Panc1 (cell line): ENCODE measurements around the gene LIMA1. TPM values are rescaled to one million over a fixed set of nuclear protein-coding genes. Genes with fewer than 3 reads are reported as not detected.
"Not testable (repeated sequence)": the region's sequence is repeated elsewhere in the genome, so short reads cannot be mapped to it uniquely, and the experiment has no call there.

Source experiments
- ATAC-seq: fragments of 200-7000 bp; cut with Tn5 transposase; 2 replicates; pipeline ENCODE4 v1.9.1; 2020; ENCODE audit warnings: mild to moderate bottlenecking, moderate library complexity
- BruUV-seq: library from RNA; stranded (reverse); fragments of 400-500 nt; replicated peaks from 2 replicates; lab custom pipeline; 2021; lab: Mats Ljungman, UMichigan
- CTCF ChIA-PET: fragments of 300-600 bp; sonication (Branson Sonifier 250); formaldehyde crosslinking; loops from one replicate; lab custom pipeline; 2022; ENCODE audit warnings: antibody characterized with exemption; lab: Charles Lee
- POLR2A ChIA-PET: fragments of 300-600 bp; sonication (Branson Sonifier 250); formaldehyde crosslinking; loops from one replicate; lab custom pipeline; 2022; ENCODE audit warnings: antibody characterized with exemption; lab: Charles Lee
- DNase-seq: peaks from one replicate; pipeline ENCODE4 v3.0.0-alpha.2; 2010; ENCODE audit warnings: low read depth, low spot score
- H3K27ac ChIP-seq: 2 replicates; pipeline ENCODE4 v1.5.1; 2011; ENCODE audit warnings: mild to moderate bottlenecking, low read length, inconsistent platforms
- H3K27me3 ChIP-seq: fragments of 200-500 bp; sonication (Bioruptor generic); 2 replicates; pipeline ENCODE4 v1.6.0; 2014; ENCODE audit warnings: low read length, inconsistent platforms; ENCODE audit not compliant: control insufficient read depth, insufficient read depth
- H3K36me3 ChIP-seq: fragments of 200-500 bp; sonication (Bioruptor generic); 2 replicates; pipeline ENCODE4 v1.5.1; 2014; ENCODE audit warnings: inconsistent platforms, mild to moderate bottlenecking, low read length, moderate library complexity; ENCODE audit not compliant: control insufficient read depth, insufficient read depth
- H3K4me1 ChIP-seq: 2 replicates; pipeline ENCODE4 v1.5.1; 2011; ENCODE audit warnings: inconsistent platforms, mild to moderate bottlenecking, low read length, moderate library complexity; ENCODE audit not compliant: control insufficient read depth, insufficient read depth
- H3K4me3 ChIP-seq, 2 experiments: 2 replicates each; pipeline ENCODE4 v1.5.1; 2011 to 2012; ENCODE audit warnings: low read depth in 2 of 2, low read length in 2 of 2, mild to moderate bottlenecking in 2 of 2, inconsistent platforms in 1 of 2, moderate library complexity in 1 of 2
- H3K9me3 ChIP-seq: fragments of 200-500 bp; sonication (Bioruptor generic); 2 replicates; pipeline ENCODE4 v1.5.1; 2014; ENCODE audit warnings: low read depth, mild to moderate bottlenecking, inconsistent platforms, low read length, moderate library complexity; ENCODE audit not compliant: control insufficient read depth, insufficient read depth
- CTCF ChIP-seq: fragments of 450-650 bp; IDR thresholded peaks from 2 replicates; pipeline ENCODE4 v1.5.1; 2017; ENCODE audit warnings: mild to moderate bottlenecking
- POLR2AphosphoS5 ChIP-seq: IDR thresholded peaks from 2 replicates; pipeline ENCODE4 v1.6.1; 2012; ENCODE audit warnings: mild to moderate bottlenecking, low read depth, low read length, moderate library complexity
- REST ChIP-seq, 2 experiments: IDR thresholded peaks; 2 replicates each; pipeline ENCODE4 v1.6.1; 2011 to 2012; ENCODE audit warnings: low read depth in 2 of 2, control low read depth in 1 of 2, low read length in 1 of 2, mild to moderate bottlenecking in 1 of 2, moderate library complexity in 1 of 2; ENCODE audit not compliant: insufficient read depth in 1 of 2
- SIN3A ChIP-seq: IDR thresholded peaks from 2 replicates; pipeline ENCODE4 v1.6.1; 2012; ENCODE audit warnings: low read depth, mild to moderate bottlenecking, low read length, moderate library complexity, borderline replicate concordance; ENCODE audit not compliant: insufficient read depth
- TCF7L2 ChIP-seq: IDR thresholded peaks from 2 replicates; pipeline ENCODE4 v1.6.1; 2011; ENCODE audit warnings: mild to moderate bottlenecking, low read depth, low read length, inconsistent platforms
- in situ Hi-C: cut with HindIII; loops from 2 replicates; pipeline ENCODE4 v1.10.0; 2016; ENCODE audit warnings: low sequenced_read_pairs, low pct_unique_long_range_greater_than_20kb
- intact Hi-C: fragments of 100-400 bp; cut with micrococcal nuclease; formaldehyde crosslinking; loops from one replicate; pipeline ENCODE4 v1.10.0; 2022; ENCODE audit not compliant: unreplicated experiment
- total RNA-seq: library from RNA; stranded (reverse); gene quantifications from one replicate; pipeline ENCODE4 v1.2.1, GENCODE V29; 2021; ENCODE audit not compliant: unreplicated experiment

The LIMA1 gene
- total RNA-seq, 1 experiment from 2014 or later = 155 TPM

GRCh38 chr12:50326590-50327284 is 43.4 kb upstream of the LIMA1 start:
- Histone ChIP-seq H3K36me3 (no peaks in the 10 kb centered on the region), H3K27me3 (no peaks in the 10 kb centered on the region), H3K4me3 (no peak overlapping the region), H3K27ac (peak overlapping the region; percentile 48; the same call in 1 of the 2 replicates), H3K4me1 (peaks cover 14% of the 10 kb centered on the region; the same call in 1 of the 2 replicates), H3K9me3 (no peaks in the 10 kb centered on the region)
- DNase-seq (no peak), ATAC-seq (no peak)
- no TSS peak for BruUV-seq
- ChIA-PET CTCF (no interaction called here), POLR2A (no interaction called here)
- TF ChIP-seq REST (IDR thresholded peaks at IDR 0.05; ENCODE audit: insufficient read depth in 1 of 2, low read depth in 2 of 2, low read length in 1 of 2) = no peak
- TF ChIP-seq CTCF = no peak
- TF ChIP-seq SIN3A = no peak
- intact Hi-C loops = no loop called here
- in situ Hi-C loops = no loop called here

GRCh38 chr12:50325890-50326391 is 42.6 kb upstream of the LIMA1 start:
- CTCF ChIA-PET = no interaction called here
- no TSS peak for BruUV-seq
- H3K36me3 ChIP-seq = no peaks in the 10 kb centered on the region
- DNase-seq (no peak), ATAC-seq (no peak)
- H3K9me3 ChIP-seq = no peaks in the 10 kb centered on the region
- intact Hi-C loops (no loop called here), in situ Hi-C loops (no loop called here)
- no peak overlapping the region for H3K27ac ChIP-seq
- H3K4me1 ChIP-seq = peaks cover 14% of the 10 kb centered on the region; the same call in 1 of the 2 replicates
- no peak for TF ChIP-seq POLR2AphosphoS5
- TF ChIP-seq REST (IDR thresholded peaks at IDR 0.05; ENCODE audit: insufficient read depth in 1 of 2, low read depth in 2 of 2, low read length in 1 of 2) = no peak
- no peak for TF ChIP-seq CTCF
- no peak for TF ChIP-seq SIN3A
- no peak for TF ChIP-seq TCF7L2
- POLR2A ChIA-PET = no interaction called here
- H3K27me3 ChIP-seq = no peaks in the 10 kb centered on the region
- H3K4me3 ChIP-seq = no peak overlapping the region

GRCh38 chr12:50324770-50325169 is 41.5 kb upstream of the LIMA1 start:
- POLR2A ChIA-PET, H3K9me3 ChIP-seq, DNase-seq, ATAC-seq, H3K27me3 ChIP-seq, H3K36me3 ChIP-seq, H3K27ac ChIP-seq, intact Hi-C loops, H3K4me3 ChIP-seq, CTCF ChIA-PET, in situ Hi-C loops, BruUV-seq: not testable (repeated sequence)
- H3K4me1 ChIP-seq = peaks cover 14% of the 10 kb centered on the region; the same call in 1 of the 2 replicates
